Activated CD8-positive, alpha-beta memory T cell treated with anti-CD3 and anti-CD28 coated beads for 24 hours (primary cell): Measurements from ENCODE around the gene CPEB4.

Source experiments
- DNase-seq: peaks from one replicate; pipeline ENCODE4 v3.0.0-alpha.2; 2020

Gene CPEB4

DNA sequence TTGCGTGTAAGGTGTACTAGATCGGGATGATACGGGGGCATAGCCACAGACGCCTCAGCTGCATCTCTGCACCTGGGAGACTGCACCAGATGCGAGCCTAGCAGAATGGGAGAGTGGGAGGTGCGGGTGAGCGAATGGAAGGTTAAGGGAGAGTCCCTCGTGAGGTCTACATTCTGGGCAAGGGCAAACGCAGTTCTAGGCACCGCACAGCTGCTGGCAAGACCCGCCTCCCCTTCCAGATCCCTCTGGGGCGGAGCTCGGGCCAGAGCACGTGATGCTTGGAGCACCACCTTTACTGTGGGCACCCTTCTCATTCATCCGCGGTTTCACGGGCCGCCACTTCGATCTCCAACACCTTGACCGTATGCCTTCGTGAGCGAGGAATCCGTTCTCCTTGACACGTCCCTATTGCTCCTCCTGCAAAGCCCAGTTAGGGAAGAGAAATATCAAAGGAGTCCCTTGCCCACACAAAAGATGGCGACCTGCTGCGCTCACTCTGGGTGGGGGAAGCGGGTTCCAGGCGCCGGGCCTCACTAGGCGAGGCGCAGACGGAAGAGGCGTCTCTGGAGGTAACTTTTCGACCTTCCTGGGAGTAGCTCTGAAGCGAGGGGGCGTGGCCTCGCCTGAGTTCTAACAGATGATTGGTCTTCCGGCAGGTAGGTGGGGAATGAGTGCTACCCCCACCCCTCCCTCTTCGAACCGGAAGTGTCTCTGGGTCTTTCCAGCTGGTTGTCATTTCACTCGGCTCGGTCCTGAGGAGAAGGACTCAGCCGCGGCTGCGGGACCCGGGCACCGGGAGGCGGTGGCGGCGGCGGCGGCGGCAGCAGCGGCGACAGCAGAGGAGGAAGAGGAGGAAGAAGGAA, at the start of gene CPEB4:
Gene CPEB4 (plus strand): TSS at position 740 of the 863 bp plus-strand sequence. CDS start 1,385 bp downstream, outside the sequence.
- peak; percentile 97 for DNase-seq

DNA sequence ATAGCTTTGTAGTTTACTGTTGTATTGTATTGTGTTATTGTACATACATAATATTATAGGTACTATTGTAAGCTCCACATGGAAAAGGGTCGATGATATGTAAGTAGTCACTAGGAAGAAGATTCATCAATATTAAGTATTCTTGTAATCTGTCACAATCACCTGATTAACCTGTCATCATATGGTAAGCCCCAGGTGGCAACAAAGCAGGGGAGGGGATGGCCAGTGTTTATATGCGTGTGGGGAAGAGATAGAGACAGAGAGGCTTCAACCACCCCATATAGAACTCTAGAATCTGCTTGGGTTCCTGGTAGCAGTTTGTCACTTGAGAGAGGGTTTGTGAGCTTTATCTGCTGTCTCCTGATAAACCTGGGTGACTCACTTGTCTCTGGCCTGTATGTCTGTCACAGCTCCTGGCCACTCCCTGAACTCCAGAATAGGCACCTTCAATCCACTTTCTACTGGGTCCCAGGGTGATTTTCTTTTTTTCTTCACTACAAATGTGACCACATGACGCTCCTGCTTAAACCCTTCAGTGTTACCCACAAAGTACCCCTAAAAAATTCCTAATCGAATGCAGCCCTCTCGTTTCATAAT, 48.9 kb upstream of the CPEB4 start:
- DNase-seq, result no peak

DNA sequence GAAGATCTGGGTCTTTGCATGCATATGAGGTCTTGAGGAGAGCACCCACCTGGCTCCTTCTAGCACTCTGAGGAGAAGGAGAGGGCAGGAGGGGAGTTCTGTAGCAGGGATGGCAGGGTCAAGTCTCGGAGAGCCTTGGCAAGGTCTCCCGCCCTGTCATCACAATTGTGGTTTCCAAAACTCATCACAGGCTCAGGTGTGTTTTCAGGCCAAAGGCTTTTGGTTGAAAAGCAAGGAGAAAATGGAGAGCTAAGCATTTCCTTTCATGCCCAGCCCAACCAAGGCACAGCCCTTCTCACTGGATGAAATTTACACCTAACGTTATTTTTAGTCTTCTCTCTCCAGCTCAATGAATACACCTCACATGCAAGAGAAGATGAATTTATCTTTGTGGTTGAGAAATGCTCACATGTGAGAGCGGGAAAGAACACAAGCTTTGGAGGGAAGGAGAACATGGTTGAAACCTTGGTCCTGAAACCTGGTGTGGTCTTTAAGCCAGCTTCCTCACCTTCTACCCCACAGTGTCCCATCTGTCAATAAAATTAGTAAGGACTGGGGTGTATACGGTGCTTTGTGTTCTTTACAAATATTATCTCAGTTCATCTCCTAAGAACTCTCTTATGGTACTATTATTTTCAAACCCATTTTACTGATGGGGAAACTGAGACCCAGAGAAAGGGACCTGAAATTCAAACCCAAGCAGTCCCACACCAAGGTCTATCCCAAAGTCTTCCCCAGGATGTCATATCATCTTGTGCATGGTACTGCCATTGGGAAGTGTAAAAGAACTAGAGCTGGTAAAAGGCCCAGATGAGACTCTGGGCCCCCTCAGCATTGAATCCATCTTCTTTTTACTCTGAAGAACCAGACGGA, 47.8 kb upstream of the CPEB4 start:
- no peak for DNase-seq

DNA sequence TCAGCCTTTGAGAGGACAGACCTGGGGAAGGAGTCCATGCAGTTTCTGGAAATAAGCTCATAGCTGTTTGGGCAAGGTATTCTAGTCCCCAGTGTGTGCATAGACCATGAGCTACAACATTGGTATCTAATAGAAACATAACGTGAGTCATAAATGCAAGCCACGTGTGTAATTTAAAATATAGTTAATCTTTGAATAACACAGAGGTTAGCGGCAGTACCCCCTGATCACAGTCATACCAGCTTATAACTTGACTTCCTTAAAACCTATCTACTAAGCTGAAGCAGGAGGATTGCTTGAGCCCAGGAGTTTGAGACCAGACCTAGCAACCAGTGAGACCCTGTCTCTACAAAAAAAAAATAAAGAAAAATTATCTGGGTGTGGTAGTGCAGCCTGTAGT, 46.4 kb upstream of the CPEB4 start:
- no peak for DNase-seq

DNA sequence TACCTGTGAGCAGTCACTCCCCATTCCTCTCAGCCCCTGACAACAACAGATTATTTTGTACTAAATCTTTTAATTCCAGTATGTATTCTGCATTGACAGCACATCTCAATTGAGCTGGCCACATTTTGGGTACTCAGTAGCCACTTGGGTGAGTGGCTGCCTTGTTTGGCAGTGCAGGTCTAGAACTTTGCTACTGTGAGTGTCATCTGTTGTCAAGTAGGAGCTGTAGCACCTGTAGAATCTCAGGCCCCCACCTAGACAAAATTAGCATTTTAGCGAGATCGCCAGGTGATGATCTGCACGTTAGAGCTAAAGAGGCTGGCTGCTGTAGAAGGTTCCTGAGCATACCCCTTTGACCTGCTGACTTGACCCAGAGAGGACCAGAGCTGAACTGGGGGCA, 44.4 kb upstream of the CPEB4 start:
- DNase-seq, result no peak

DNA sequence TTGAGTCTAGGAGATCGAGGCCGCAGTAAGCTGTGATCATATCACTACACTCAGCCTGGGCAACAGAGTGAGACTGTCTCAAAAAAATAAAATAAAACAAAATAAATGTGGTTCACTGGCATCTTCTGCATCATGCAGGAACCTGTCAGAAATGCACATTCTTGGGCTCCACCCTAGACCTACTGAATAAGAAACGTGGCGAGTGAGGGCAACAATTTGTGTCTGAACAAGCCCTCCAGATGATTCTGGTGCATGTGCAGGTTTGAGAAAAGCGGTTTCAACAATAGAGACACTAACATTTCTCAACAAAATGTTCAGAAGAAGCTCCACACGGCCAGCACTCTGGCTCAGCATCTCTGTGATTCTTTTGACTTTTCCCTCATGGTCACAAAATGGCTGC, 42.8 kb upstream of the CPEB4 start:
- DNase-seq, result no peak

DNA sequence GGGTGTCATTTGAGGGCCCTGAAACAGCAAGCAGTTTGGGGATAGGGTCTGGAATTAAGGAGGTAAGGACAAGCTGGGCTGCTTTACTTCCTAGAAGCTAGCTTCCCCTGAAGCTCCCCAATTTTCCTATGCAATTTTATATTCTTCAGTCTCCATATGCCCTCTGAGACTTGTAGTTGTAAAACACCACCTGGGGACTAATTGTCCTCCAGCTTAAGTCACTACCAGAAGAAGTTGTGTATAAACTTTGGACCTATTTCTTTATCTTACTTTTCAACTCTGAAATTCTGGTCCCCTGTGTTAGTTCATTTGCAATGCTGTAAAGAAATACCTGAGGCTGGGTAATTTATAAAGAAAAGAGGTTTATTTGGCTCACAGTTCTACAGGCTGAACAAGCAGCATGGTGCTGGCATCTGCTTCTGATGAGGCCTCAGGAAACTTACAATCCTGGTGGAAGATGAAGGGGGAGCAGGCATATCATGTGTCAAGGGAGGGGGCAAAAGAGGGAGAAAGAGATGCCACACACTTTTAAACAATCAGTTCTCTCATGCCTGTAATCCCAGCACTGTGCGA, 41.1 kb upstream of the CPEB4 start:
- DNase-seq, result no peak

DNA sequence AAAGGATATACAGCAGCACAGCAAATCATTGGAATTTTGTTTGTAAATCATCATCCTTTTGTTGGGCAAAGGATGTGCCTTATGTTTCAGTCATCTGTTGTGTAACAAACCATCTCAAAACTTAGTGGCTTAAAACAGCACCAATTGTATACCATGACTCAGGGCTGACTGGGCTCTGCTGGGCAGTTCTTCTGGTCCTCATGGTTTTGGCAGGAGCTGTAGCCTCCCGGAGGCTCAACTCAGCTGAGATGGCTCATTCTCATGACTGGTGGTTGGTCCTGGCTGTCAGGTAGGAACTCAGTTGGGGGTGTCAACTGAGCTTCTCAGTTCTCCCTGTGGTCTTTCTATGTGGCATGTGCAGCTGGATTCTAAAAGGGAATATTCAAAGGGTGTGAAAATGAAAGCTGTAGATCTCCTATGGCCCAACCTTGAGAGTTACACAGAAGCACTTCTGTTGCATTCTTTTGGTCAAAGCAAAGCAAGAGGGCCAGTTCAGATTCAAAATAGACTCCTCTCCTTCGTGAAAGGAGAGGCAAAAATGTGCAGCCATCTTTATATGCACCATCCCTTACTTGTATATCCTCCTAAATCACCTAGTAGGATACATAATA, 39.1 kb upstream of the CPEB4 start:
- no peak for DNase-seq

DNA sequence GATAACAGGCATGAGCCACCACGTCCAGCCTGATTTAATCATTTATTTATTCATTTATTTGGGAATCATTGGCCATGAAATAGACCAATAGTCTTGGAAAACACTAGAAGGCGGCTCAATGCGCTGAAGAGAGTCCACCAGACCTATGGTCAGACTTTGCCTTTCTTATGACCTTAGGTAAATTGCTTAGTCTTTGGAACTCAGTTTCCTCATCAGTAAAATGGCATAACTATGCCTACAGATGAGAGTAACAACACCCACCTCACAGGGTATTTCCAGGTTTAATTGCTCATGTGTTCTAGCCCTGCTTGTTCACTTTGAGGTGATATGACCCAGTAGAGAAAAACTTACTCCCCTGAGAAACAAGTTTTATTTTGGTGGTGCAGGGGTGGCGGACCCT, 38.2 kb upstream of the CPEB4 start:
- no peak for DNase-seq

DNA sequence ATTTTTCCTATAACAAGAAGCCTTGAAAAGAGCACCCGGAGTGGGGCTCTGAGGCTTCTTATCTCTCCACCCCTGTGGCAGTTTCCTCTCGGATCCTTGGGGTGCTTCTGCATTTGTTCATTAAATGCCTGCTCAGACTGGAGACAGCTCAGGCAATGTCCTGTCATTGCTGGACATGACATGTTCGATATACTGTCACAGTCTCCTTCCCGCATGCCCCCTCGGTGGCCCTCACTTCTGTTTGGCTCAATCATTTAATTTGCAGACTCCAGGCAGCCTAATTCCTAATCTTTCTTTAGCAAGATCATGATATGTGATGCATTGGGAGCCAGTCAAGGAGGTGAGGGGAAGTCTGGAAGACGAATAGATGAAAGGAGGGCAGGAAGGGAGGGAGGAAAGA, 37.5 kb upstream of the CPEB4 start:
- DNase-seq, result no peak

DNA sequence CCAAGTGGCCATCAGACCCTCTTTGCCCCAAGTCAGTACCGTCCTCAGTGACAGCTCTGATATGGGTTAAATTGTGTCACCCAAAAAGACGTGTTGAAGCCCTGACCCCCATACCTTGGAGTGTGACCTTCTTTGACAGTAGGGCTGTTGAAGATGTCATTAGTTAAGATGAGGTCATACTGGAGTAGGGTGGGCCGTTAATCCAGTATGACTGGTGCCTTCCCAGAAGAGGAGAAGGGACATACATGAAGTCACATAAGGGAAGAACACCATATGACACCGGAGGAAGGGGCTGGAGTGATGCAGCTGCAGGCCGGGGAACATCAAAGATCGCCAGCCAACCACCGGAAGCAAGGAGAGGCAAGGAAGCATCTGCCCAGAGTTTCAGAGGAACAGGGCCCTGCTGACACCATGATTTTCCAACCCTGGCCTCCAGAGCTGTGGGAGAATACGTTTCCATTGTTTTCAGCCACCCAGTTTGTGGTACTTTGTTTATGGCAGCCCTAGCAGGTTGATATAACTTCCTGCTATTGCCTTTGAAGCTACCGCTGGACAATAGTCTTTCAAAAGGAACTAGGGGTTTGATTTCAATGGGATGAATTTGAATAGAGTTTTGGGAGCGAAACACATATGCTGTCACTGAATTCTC, 36.4 kb upstream of the CPEB4 start:
- DNase-seq, result no peak

DNA sequence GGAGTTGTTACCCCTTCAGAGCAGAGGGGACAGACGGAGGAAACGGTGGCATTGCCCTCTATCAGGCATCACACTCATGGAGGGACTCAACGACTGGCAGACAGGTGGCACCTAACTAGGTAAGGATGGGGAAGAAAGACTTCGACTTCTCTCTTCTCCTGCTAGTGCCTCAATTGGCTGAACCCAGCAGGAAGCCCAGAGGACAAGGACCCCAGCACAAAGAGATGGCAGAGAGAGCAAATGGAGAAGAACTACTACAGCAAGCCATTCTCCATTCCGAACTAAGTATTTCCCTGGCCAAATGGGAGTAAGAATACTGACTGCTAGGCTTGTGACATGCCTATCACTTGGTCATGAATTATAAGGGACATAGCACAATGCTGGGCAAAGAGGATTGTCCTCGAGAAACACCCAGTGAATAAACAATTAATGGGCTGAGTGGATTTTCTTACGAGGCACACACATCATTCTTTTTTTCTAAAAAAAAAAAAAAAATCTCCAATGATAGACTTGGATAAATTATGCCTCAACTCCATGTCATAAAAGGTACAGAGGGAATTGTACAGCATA, 35.3 kb upstream of the CPEB4 start:
- DNase-seq, result no peak

DNA sequence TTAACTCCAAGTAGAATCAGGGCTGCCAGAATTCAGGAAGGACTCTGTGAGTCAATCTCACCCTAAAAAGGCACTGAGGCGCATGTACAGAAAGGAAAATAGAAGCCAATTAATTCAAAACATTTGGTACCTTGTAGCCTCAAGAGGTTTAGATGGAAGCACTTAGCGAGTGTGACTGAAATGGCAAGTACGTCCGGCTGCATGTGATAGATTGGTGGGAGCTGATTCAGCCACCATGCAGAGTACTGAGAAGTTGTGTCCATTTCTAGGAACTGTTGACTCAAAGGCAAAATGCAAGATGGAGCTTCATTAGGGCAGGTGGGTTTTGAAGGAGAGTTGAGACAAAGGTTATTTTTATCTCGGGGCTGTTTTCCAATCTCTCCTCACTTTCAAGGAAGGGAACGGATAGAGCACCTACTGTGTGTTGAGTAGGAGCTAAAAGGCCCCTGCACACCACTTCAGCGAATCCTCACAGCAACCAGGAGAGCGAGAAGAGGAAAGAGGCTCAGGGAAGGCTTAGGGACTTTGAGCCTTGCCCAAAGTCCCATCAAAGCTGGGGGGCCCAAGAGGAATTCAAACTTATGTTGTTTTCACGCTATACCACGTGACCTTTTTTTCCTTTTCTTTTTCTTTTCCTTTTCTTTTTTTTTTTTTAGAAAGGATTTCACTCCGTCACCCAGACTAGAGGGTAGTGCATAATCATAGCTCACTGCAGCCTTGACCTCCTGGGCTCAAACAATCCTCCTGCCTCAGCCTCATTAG, 34.6 kb upstream of the CPEB4 start:
- DNase-seq, result no peak

DNA sequence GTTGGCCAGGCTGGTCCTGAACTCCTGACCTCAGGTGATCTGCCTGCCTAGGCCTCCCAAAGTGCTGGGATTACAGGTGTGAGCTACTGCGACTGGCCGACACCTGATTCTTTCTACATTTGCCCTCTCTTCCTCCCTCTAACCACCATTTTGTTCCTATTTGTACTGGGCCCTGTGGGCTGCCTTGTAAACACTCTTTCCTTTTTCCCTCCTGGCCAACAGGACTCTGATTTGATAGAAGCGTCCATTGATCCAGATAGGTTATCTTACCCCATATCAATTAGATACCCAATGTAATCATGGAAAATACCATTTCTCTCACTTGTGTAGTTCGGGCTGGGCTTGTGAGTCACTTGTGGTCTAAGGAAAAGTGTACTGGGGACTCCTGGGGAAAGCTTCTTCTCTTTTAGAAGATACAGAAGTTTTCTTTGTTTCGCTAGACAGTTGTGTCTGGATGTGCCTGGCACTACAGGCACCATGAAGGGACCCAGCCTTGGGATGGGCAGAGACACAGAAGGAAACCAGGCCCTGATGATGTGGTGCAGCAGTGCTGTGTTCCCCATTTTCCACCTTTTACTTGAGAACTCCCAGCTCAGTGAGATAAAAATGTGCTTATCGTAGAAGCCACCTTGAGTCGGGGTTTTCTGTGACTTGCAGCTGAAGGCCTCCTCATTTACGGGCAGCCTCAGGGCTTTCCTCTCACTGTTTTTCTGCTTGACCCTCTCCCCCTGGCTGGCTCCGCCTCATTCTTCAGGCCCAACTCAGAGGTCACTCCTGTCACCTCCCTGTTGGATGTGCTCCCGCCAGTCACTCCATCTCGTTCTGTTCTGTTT, 32.8 kb upstream of the CPEB4 start:
- DNase-seq, result no peak

DNA sequence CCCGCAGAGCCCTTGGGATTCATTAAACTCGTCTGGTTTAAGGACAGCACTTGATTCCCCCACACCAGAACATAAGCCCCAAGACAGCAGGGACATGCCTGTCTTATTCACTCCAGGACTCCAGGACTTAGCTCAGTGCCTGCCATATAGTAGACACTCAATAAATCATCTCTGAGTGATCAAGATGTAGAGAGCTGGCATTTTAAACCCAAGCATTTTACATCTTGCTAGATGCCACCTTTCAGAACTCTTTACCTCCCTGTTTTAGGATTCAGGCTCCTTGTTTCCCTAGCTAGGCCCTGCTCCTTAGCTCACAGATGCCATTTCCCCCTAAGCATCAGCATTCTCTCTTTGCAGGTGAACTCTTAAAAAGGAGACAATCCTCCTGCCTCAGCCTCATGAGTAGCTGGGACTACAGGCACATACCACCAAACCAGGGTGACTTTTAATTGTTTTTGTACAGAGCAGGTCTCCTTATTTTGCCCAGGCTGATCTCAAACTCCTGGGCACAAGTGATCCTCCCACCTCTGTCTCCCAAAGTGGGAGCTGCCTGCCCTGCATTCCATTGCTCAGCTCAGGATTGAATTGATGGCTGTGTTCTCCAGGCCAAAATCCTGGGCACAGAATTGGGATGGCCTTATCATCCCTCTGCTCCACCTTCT, 32.0 kb upstream of the CPEB4 start:
- DNase-seq, result no peak

DNA sequence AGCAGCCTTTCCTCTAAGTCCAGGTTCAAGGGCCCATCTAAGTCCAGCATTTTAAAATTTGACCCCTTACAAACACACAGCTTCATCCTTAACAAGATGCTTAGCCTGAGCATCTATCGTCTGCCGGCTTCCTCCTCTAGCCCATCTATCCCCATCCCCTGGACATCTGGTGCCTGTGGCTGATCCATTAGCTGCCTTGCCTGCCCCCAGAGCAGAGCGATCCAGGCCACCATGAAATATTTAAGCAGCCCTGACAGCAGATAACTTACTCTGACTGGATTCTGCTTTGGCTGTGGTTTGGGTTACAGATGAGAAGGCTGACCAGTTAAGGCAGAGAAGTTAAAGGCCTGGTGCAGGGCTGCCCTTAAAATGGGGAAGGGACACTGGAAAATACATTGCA, 30.9 kb upstream of the CPEB4 start:
- DNase-seq, result no peak

DNA sequence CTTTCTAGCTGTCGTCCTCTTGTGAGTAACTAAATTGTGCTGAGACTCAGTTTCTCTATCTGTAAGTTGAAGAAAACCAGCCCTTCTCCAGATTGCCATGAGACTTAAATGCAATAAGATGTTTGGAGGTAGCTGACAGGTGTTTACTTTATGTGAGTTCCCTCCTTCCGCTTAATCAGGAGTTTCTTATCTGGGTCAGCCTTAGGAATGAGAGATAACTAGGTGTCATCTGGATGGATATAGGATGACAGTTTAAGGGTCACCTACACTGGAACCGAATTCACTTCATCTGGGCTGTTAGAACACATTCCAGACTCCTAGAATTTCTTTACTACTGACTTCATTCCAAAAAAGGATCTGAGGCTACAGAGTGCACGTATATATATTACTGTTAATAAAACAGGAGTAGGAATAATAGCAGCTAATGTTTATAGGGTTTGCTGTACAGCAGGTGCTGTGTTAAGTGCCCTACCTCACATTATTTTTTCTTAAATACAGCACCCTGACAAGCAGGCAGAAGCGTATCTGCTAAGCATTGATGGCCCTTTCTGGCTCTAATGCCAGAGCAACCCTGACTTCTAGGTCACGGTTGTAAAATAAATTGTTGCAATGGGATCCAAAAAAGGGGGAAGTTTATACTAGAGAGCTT, 30.0 kb upstream of the CPEB4 start:
- no peak for DNase-seq

DNA sequence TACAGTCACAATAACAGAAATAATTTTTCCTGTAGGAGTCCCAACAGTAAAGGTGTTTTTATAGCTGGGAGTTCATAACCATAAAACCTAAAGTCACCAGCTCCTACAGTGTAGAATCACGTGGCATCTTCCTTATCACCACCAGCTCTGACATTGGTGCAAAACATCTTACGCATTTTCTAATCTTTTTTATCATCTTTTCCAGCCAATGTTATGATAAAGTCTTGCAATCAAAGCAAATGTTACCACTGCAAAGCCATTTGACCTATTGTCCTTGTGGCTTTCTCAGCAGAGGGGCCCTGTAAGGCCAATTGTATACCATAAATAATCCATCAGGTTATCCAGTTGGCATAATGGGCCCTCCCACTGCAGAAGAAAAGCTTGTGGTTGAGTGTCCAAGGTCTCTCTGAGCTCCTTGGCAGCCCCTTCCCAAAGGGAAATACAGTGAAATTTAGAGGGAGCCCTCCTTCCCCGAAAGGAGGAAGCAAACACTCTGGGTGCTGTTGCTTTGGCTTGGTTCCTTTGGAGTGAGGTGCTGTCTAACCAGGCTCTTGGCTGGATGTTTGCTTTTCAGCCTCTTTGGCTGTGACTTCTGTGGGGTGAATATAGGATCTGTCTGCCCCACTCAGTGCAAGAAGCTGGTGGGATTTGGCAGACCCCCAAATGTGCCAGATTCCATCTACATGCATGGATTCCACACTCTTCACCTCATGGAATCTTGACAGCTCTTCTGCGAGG, 29.3 kb upstream of the CPEB4 start:
- DNase-seq, result no peak
